GM23248 (cell line): Measurements from ENCODE around the gene PIK3R1. TPM values are rescaled to one million over a fixed set of nuclear protein-coding genes. Genes with fewer than 3 reads are reported as not detected.

Experiments
- DNase-seq: peaks from one replicate; pipeline ENCODE4 v3.0.0-alpha.2; 2015
- H2AFZ ChIP-seq: fragments of 200-600 bp; sonication (generic); 2 replicates; pipeline ENCODE4 v1.6.1; 2016; ENCODE audit warnings: antibody characterized with exemption
- H3F3A ChIP-seq: fragments of 200-600 bp; sonication (generic); 2 replicates; pipeline ENCODE4 v1.6.1; 2016; ENCODE audit warnings: mild to moderate bottlenecking, antibody characterized with exemption, mixed run types; ENCODE audit not compliant: insufficient read depth
- H3K27ac ChIP-seq: fragments of 200-600 bp; sonication (generic); 2 replicates; pipeline ENCODE4 v1.5.1; 2016; ENCODE audit warnings: mild to moderate bottlenecking
- H3K27me3 ChIP-seq: fragments of 200-600 bp; sonication (generic); replicated peaks from 2 replicates; pipeline ENCODE4 v1.6.1; 2016; ENCODE audit warnings: mild to moderate bottlenecking; ENCODE audit not compliant: insufficient read depth
- H3K36me3 ChIP-seq: fragments of 200-600 bp; sonication (generic); 2 replicates; pipeline ENCODE4 v1.6.1; 2016; ENCODE audit warnings: low read depth, mild to moderate bottlenecking
- H3K4me1 ChIP-seq: fragments of 200-600 bp; sonication (generic); 2 replicates; pipeline ENCODE4 v1.6.1; 2016; ENCODE audit warnings: mild to moderate bottlenecking; ENCODE audit not compliant: insufficient read depth
- H3K4me2 ChIP-seq: fragments of 200-600 bp; sonication (generic); one replicate; pipeline ENCODE4 v1.6.1; 2016; ENCODE audit warnings: mild to moderate bottlenecking; ENCODE audit not compliant: unreplicated experiment
- H3K4me3 ChIP-seq: fragments of 200-600 bp; sonication (generic); 2 replicates; pipeline ENCODE4 v1.5.1; 2016; ENCODE audit warnings: mild to moderate bottlenecking
- H3K79me2 ChIP-seq: fragments of 200-600 bp; sonication (generic); 2 replicates; pipeline ENCODE4 v1.6.1; 2016; ENCODE audit warnings: mild to moderate bottlenecking; ENCODE audit not compliant: insufficient read depth
- H3K9ac ChIP-seq: fragments of 200-600 bp; sonication (generic); 2 replicates; pipeline ENCODE4 v1.6.1; 2016; ENCODE audit warnings: mild to moderate bottlenecking
- H3K9me2 ChIP-seq: fragments of 200-600 bp; sonication (generic); 2 replicates; pipeline ENCODE4 v1.6.1; 2016; ENCODE audit warnings: mixed run types, mild to moderate bottlenecking, moderate library complexity; ENCODE audit not compliant: insufficient read depth
- H3K9me3 ChIP-seq: fragments of 200-600 bp; sonication (generic); one replicate; pipeline ENCODE4 v1.6.1; 2017; ENCODE audit warnings: low read depth
- H4K20me1 ChIP-seq: fragments of 200-600 bp; sonication (generic); 2 replicates; pipeline ENCODE4 v1.6.0; 2016; ENCODE audit not compliant: insufficient read depth
- EZH2 ChIP-seq: fragments of 200-600 bp; sonication (generic); IDR thresholded peaks from 2 replicates; pipeline ENCODE4 v1.6.1; 2018; ENCODE audit warnings: antibody characterized with exemption, mild to moderate bottlenecking; ENCODE audit not compliant: insufficient read depth, poor library complexity, severe bottlenecking
- EZH2phosphoT487 ChIP-seq: fragments of 200-600 bp; sonication (generic); IDR thresholded peaks from 2 replicates; pipeline ENCODE4 v1.6.1; 2018; ENCODE audit warnings: antibody characterized with exemption, moderate library complexity, mild to moderate bottlenecking, low read depth; ENCODE audit not compliant: insufficient read depth
- WGBS, 2 experiments: methylation state at CpG; one replicate each; pipeline ENCODE4 v1.1.6; 2015 to 2017; ENCODE audit warnings: low lambda C conversion rate in 2 of 2, low coverage in 1 of 2; ENCODE audit errors: missing lambda C conversion rate in 2 of 2; 5-methylcytosine and 5-hydroxymethylcytosine counted together
- in situ Hi-C: fragments of 300-500 bp; cut with MboI; formaldehyde crosslinking; loops from 2 replicates; pipeline ENCODE4 v1.15.0; 2020
- polyA plus RNA-seq: library from polyadenylated mRNA; unstranded; fragments of >200 nt; fragmentation: Nextera tagmentation; extraction: Ambion mirVana; gene quantifications from 2 replicates; pipeline ENCODE4 v1.2.1, GENCODE V29; 2016
- total RNA-seq: library from RNA; depleted of rRNA; stranded (reverse); fragments of >200 nt; shearing (Covaris generic); gene quantifications from 2 replicates; pipeline ENCODE4 v1.2.3, GENCODE V29; 2014

Gene PIK3R1
- total and polyA plus RNA-seq, 2 experiments from 2014 or later = 8.4 to 14.4 TPM

GRCh38 chr5:68214482-68215207 lies 911 bp upstream of the PIK3R1 start:
- peaks cover 23% of the 10 kb centered on the region for H3K4me1 ChIP-seq
- peak overlapping the region; percentile 93 for H3K27ac ChIP-seq
- peak overlapping the region; percentile 81 for H3K4me3 ChIP-seq
- WGBS, 2 experiments = 5 to 6% methylated on average over 35 to 37 of the region's 37 CpGs
- H3K27me3 ChIP-seq = no peaks in the 10 kb centered on the region
- H4K20me1 ChIP-seq = no peaks in the 10 kb centered on the region
- peak; percentile 51 for DNase-seq
- peaks cover 34% of the 10 kb centered on the region for H3K79me2 ChIP-seq
- peaks cover 26% of the 10 kb centered on the region for H3F3A ChIP-seq
- TF ChIP-seq EZH2 = no peak
- no peak for TF ChIP-seq EZH2phosphoT487
- peak overlapping the region; percentile 91 for H3K9ac ChIP-seq
- no peaks in the 10 kb centered on the region for H3K9me2 ChIP-seq
- H3K9me3 ChIP-seq = no peaks in the 10 kb centered on the region
- peak overlapping the region; percentile 69 for H3K4me2 ChIP-seq
- in situ Hi-C loops = no loop called here
- peak overlapping the region; percentile 82 for H2AFZ ChIP-seq
- no peaks in the 10 kb centered on the region for H3K36me3 ChIP-seq

GRCh38 chr5:68215898-68216244 lies 315 bp downstream of the PIK3R1 start:
- H3K27me3 ChIP-seq = no peaks in the 10 kb centered on the region
- peak overlapping the region; percentile 90 for H3K4me2 ChIP-seq
- no peaks in the 10 kb centered on the region for H3K36me3 ChIP-seq
- H3K9ac ChIP-seq = peak overlapping the region; percentile 91
- H3F3A ChIP-seq = peaks cover 26% of the 10 kb centered on the region
- no peaks in the 10 kb centered on the region for H4K20me1 ChIP-seq
- peaks cover 25% of the 10 kb centered on the region for H3K4me1 ChIP-seq
- peak; percentile 81 for DNase-seq
- H2AFZ ChIP-seq = peak overlapping the region; percentile 82
- H3K9me2 ChIP-seq = no peaks in the 10 kb centered on the region
- H3K9me3 ChIP-seq = no peaks in the 10 kb centered on the region
- in situ Hi-C loops = no loop called here
- H3K4me3 ChIP-seq = peak overlapping the region; percentile 81
- TF ChIP-seq EZH2 = no peak
- TF ChIP-seq EZH2phosphoT487 = no peak
- 1 to 2% methylated on average over 32 to 34 of the region's 38 CpGs for WGBS, 2 experiments
- peak overlapping the region; percentile 93 for H3K27ac ChIP-seq
- H3K79me2 ChIP-seq = peaks cover 46% of the 10 kb centered on the region

- H3K4me2 ChIP-seq = peak overlapping the region; percentile 90
- H3K9me3 ChIP-seq = no peaks in the 10 kb centered on the region
- peaks cover 25% of the 10 kb centered on the region for H3K4me1 ChIP-seq
- H4K20me1 ChIP-seq = no peaks in the 10 kb centered on the region
- H3K4me3 ChIP-seq = peak overlapping the region; percentile 81
- peak; percentile 58 for DNase-seq
- H2AFZ ChIP-seq = peak overlapping the region; percentile 82
- peak overlapping the region; percentile 91 for H3K9ac ChIP-seq
- no peaks in the 10 kb centered on the region for H3K36me3 ChIP-seq
- no peaks in the 10 kb centered on the region for H3K27me3 ChIP-seq
- no peak for TF ChIP-seq EZH2phosphoT487
- no peak for TF ChIP-seq EZH2
- H3K27ac ChIP-seq = peak overlapping the region; percentile 93
- H3F3A ChIP-seq = peaks cover 26% of the 10 kb centered on the region
- in situ Hi-C loops = no loop called here
- WGBS, 2 experiments = 1% methylated on average over 42 to 44 of the region's 49 CpGs
- no peaks in the 10 kb centered on the region for H3K9me2 ChIP-seq
- peaks cover 52% of the 10 kb centered on the region for H3K79me2 ChIP-seq
Measured at GRCh38 chr5:68216245-68217046, 890 bp downstream of the PIK3R1 start.

GRCh38 chr5:68217047-68217355 lies 1.4 kb downstream of the PIK3R1 start:
- H3K4me1 ChIP-seq = peaks cover 25% of the 10 kb centered on the region
- H3K4me2 ChIP-seq = peak overlapping the region; percentile 90
- H3K9ac ChIP-seq = peak overlapping the region; percentile 91
- WGBS, 2 experiments = 0% methylated on average over 3 of the region's 3 CpGs
- no peaks in the 10 kb centered on the region for H3K9me2 ChIP-seq
- peak overlapping the region; percentile 82 for H2AFZ ChIP-seq
- no peaks in the 10 kb centered on the region for H3K36me3 ChIP-seq
- in situ Hi-C loops = no loop called here
- H3K9me3 ChIP-seq = no peaks in the 10 kb centered on the region
- no peak for TF ChIP-seq EZH2phosphoT487
- TF ChIP-seq EZH2 = no peak
- no peaks in the 10 kb centered on the region for H3K27me3 ChIP-seq
- peak overlapping the region; percentile 81 for H3K4me3 ChIP-seq
- peak; percentile 62 for DNase-seq
- peaks cover 26% of the 10 kb centered on the region for H3F3A ChIP-seq
- H3K79me2 ChIP-seq = peaks cover 57% of the 10 kb centered on the region
- H3K27ac ChIP-seq = peak overlapping the region; percentile 93
- no peaks in the 10 kb centered on the region for H4K20me1 ChIP-seq
